Measurements from ENCODE around the gene SMTNL2.
"Not testable (repeated sequence)": the region's sequence is repeated elsewhere in the genome, so short reads cannot be mapped to it uniquely, and the experiment has no call there.

The SMTNL2 gene

GRCh38 chr17:4560421-4560820 is 23.9 kb upstream of the SMTNL2 start, which contains the start of gene GGT6:
GGT6 (minus strand) TSS chr17:4560577; CDS start chr17:4560521, 56 bp downstream.
- DNase-seq (ENCODE audit: low read depth) = no peak

DNA sequence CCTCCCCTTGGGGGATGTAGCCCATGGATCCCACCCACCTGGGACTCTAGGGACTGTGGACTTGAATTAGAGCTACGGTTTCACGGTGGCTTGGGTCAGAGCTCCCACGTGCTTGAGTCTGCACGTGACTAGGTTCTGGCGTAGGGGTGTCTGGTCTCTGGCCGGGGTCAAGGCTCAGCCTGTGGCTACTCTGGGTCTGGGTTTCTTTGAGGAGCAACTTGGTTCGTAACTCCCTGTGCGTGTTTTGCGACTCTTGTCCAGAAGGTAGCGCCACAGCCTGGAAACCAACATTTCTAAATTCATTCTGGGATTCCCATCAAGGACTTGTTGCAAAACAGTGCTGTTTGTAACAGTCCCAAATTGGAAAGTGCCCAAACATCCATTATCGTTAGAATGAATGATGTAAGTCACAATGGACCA is 23.5 kb upstream of the SMTNL2 start:
- no peak for DNase-seq (ENCODE audit: low read depth)

GRCh38 chr17:4562015-4562969 is 22.0 kb upstream of the SMTNL2 start:
- no peak for DNase-seq (ENCODE audit: low read depth)

- DNase-seq (ENCODE audit: low read depth) = peak; percentile 28
Measured at GRCh38 chr17:4565209-4566141, 18.9 kb upstream of the SMTNL2 start.

GRCh38 chr17:4566785-4567184 is 17.5 kb upstream of the SMTNL2 start:
- DNase-seq (ENCODE audit: low read depth) = peak; percentile 26

GRCh38 chr17:4569591-4569990 is 14.7 kb upstream of the SMTNL2 start:
- no peak for DNase-seq (ENCODE audit: low read depth)

GRCh38 chr17:4572131-4572530 is 12.2 kb upstream of the SMTNL2 start:
- no peak for DNase-seq (ENCODE audit: low read depth)

- no peak for DNase-seq (ENCODE audit: low read depth)
Measured at GRCh38 chr17:4573115-4573514, 11.2 kb upstream of the SMTNL2 start.

- peak; percentile 55 for DNase-seq (ENCODE audit: low read depth)
Measured at GRCh38 chr17:4573669-4574068, 10.7 kb upstream of the SMTNL2 start.

DNA sequence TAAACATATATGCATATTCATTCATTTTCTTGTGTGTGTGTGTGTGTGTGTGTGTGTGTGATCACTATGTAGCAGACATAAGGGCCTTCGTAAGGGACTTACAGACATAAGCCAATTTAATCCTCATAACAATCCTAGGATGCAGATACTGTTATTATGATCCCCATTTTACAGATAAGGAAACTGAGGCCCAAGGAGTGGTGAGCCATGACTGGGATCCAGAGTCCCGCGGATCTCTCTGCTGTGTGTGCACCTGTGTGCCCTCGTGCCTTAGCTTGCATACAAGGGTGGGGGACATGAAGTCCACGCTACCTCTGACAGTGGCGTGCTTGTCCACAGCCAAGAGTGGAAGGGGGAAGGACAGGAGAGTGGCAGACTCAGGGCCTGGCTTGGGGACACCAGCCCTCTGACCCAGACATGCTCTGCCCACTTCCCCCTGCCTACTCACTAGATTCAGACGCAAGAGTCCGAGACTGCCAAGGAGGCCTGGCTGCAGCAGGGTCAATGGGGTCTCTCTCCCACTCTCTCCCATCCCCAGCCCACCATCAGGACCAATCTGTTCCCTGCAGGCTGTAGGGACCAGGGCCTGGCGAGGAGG is 9.8 kb upstream of the SMTNL2 start:
- no peak for DNase-seq (ENCODE audit: low read depth)

- no peak for DNase-seq (ENCODE audit: low read depth)
Measured at GRCh38 chr17:4576161-4576558, 8.2 kb upstream of the SMTNL2 start.

- no peak for DNase-seq (ENCODE audit: low read depth)
Measured at GRCh38 chr17:4576729-4577322, 7.5 kb upstream of the SMTNL2 start.

- DNase-seq (ENCODE audit: low read depth) = no peak
Measured at GRCh38 chr17:4577386-4577993, 6.8 kb upstream of the SMTNL2 start.

GRCh38 chr17:4578349-4578748 is 6.0 kb upstream of the SMTNL2 start:
- DNase-seq (ENCODE audit: low read depth) = not testable (repeated sequence)

DNA sequence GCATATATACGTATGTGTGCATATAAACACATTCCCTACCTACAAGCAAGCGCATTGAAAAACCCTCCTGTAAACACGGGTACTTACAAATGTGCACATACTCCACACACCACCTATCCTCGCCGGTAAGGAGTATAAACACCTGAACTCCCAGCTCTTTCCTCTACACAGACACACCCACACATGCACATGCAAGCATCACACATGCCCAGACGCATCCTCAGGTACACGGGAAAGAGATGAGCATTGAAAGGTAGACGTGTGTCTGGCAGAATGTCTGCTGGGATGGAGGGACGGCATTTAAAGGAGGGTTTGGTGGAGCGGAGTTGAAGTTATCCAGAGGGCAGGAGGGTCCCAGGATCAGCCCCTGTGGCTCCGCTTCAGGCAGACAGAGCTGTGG is 4.7 kb upstream of the SMTNL2 start:
- no peak for DNase-seq (ENCODE audit: low read depth)

DNA sequence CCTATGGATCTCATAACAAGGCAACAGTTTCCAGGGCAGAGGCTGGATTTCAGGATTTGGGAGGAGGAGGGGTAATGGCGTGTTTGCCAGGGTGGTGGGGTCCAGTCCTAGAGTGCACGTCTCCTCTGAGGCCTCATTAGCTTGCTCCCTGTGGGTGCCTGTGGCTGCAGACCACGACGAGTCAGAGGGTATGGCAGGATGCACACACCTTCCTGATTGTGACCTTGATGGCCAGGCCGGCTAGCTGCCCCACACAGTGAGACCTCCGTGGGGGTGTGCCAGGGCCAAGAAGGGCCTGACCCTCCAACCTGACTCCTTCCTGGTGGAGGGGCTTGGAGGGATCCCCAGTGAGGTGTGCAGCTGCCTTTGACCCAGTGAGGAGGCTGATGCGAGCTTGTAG is 4.0 kb upstream of the SMTNL2 start:
- no peak for DNase-seq (ENCODE audit: low read depth)

DNA sequence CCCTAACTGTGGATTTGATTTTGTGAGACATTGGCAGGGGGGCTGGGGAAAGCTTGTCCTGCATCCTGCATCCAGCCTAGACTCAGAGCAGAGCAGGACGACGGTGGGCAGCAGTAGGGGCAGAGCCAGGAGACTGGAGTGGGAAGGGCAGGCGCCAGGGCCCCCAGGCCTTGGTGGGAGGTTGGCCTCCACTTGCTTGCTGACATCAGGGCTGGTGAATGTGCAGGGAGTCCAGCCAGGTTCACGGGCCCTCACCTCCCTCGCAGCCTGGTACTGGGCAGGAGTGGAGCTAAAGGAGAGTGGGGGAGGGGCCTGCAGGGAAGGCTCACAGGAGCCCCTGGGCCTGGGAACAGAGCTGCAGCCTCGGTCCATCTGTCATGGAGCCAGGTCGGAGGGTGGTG is 2.2 kb upstream of the SMTNL2 start:
- no peak for DNase-seq (ENCODE audit: low read depth)

DNA sequence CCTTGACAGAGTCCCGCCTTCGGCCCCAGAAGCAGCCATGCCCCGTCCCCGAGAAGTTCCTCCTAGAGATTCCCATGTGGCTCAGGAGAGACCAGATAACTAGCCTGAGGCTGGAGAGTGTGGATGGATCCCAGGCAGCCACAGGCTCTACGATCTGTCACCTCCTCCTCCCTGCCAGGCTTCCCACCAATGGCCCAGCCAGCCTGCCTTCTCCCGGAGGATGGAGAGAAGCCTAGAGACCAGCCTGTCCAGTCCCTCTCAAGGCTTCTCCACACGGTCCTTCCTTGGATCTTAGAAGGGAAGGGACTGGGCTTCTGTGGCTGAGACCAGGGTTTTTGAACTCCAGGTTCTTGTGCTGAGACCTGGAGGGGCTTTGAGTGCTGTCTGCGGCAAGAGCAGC is 1.6 kb upstream of the SMTNL2 start:
- DNase-seq (ENCODE audit: low read depth) = no peak

DNA sequence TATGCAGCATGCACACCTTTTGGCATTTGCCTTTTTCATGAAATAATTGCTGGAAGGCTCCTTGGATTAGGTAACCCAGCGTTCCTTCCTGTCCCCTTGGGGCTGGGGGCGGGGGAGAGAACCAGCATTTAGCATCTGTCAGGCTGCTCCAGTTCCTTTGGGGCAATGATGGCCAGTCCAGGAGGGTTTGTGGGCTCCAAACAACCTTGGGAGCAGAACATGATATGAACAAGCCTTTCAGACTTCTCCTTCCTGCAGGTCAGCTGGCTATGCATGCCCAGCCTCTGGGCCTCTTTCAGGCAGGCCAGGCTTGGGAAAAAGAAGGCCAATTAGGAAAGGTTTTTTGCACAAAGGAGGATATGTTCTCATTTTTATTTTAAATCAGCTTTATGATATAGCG is 1.1 kb upstream of the SMTNL2 start:
- no peak for DNase-seq (ENCODE audit: low read depth)

DNA sequence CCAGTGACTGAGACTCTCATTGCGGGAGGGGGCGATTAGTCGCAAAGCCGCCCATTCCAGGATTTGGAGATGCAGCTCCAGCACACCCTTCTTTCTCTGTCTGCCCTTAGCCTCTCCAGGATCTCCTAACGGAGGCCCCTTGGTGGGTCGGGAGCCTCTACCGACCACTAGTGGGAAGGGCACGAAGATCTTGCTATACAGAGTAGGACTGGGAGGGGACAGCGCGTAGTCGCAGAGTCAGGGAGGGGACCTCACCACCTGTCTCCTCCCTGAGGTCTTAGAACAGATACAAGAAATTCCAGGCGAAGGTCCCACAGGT is 588 bp upstream of the SMTNL2 start:
- no peak for DNase-seq (ENCODE audit: low read depth)

- no peak for DNase-seq (ENCODE audit: low read depth)
Measured at GRCh38 chr17:4584917-4585637, 748 bp downstream of the SMTNL2 start.

All from activated T-helper 9 cell treated with anti-CD3 and anti-CD28 coated beads, Interleukin-2, amount 50 U/mL, for 16 hours (primary cell).